GM12878 (cell line): Measurements from ENCODE around the gene PPA1. TPM values are rescaled to one million over a fixed set of nuclear protein-coding genes. Genes with fewer than 3 reads are reported as not detected.
A peak's percentile ranks its signal among the peaks of the same experiment; 100 is the strongest.

Source experiments
- ATAC-seq: fragments of 200-7000 bp; cut with Tn5 transposase; 3 replicates; pipeline ENCODE4 v1.9.1; 2020; ENCODE audit warnings: mild to moderate bottlenecking, moderate library complexity
- BruUV-seq: library from RNA; stranded (reverse); fragments of 400-500 nt; replicated peaks from 2 replicates; lab custom pipeline; 2021; lab: Mats Ljungman, UMichigan
- CTCF ChIA-PET: fragments of 300-600 bp; sonication (Branson Sonifier 250); formaldehyde crosslinking; extraction: SDS; loops from one replicate; lab custom pipeline; 2021; ENCODE audit warnings: inconsistent platforms; lab: Yijun Ruan, JAX
- POLR2A ChIA-PET: fragments of 350-600 bp; formaldehyde crosslinking; extraction: SDS; loops from one replicate; lab custom pipeline; 2021; ENCODE audit warnings: inconsistent platforms; lab: Charles Lee
- RAD21 ChIA-PET: fragments of 300-600 bp; sonication (Branson Sonifier 250); formaldehyde crosslinking; loops from one replicate; lab custom pipeline; 2023; ENCODE audit warnings: antibody characterized with exemption; ENCODE audit not compliant: unreplicated experiment; lab: Charles Lee
- SMC1A ChIA-PET: fragments of 300-600 bp; sonication (Branson Sonifier 250); formaldehyde crosslinking; loops from one replicate; lab custom pipeline; 2023; ENCODE audit not compliant: unreplicated experiment, uncharacterized antibody; lab: Charles Lee
- DNase-seq: peaks from one replicate; pipeline ENCODE4 v3.0.0-alpha.2; 2011; ENCODE audit warnings: low read depth, low spot score
- FAIRE-seq: peaks from 3 replicates; lab custom pipeline; 2011; peaks lifted over from hg19 to GRCh38; lab: Jason Lieb, UNC
- H2AFZ ChIP-seq: 2 replicates; pipeline ENCODE4 v1.6.0; 2011; ENCODE audit warnings: low read depth, low read length, control low read depth; ENCODE audit not compliant: control insufficient read depth
- H3K27ac ChIP-seq: 2 replicates; pipeline ENCODE4 v1.5.1; 2011; ENCODE audit warnings: control low read depth; ENCODE audit not compliant: control insufficient read depth, insufficient read depth
- H3K27me3 ChIP-seq, 2 experiments: replicated peaks in 1 of 2; 2 replicates each; pipeline versions ENCODE4 v1.6.0 to v1.6.1; 2011; ENCODE audit warnings: low read length in 1 of 2; ENCODE audit not compliant: control insufficient read depth in 2 of 2, insufficient read depth in 2 of 2
- H3K36me3 ChIP-seq, 2 experiments: 2 replicates each; pipeline ENCODE4 v1.5.1; 2011; ENCODE audit warnings: low read length in 1 of 2; ENCODE audit not compliant: control insufficient read depth in 2 of 2, insufficient read depth in 2 of 2
- H3K4me1 ChIP-seq: 2 replicates; pipeline ENCODE4 v1.6.1; 2011; ENCODE audit warnings: mild to moderate bottlenecking, low read length, moderate library complexity, mixed read lengths; ENCODE audit not compliant: control insufficient read depth, insufficient read depth
- H3K4me2 ChIP-seq: 2 replicates; pipeline ENCODE4 v1.6.0; 2011; ENCODE audit warnings: control low read depth; ENCODE audit not compliant: control insufficient read depth, insufficient read depth
- H3K4me3 ChIP-seq: fragments of 200-600 bp; sonication (generic); 2 replicates; pipeline ENCODE4 v1.5.1; 2016
- H3K79me2 ChIP-seq: 2 replicates; pipeline ENCODE4 v1.6.0; 2011; ENCODE audit warnings: low read length; ENCODE audit not compliant: control insufficient read depth, insufficient read depth
- H3K9ac ChIP-seq: 2 replicates; pipeline ENCODE4 v1.8.0; 2011; ENCODE audit warnings: low read length, control low read depth, mixed read lengths; ENCODE audit not compliant: control insufficient read depth, insufficient read depth
- H3K9me3 ChIP-seq: replicated peaks from 3 replicates; pipeline ENCODE4 v1.5.1; 2011; ENCODE audit warnings: mild to moderate bottlenecking, low read length; ENCODE audit not compliant: control insufficient read depth, insufficient read depth
- H4K20me1 ChIP-seq: 2 replicates; pipeline ENCODE4 v1.6.0; 2011; ENCODE audit not compliant: control insufficient read depth, insufficient read depth
- CREB1 ChIP-seq: IDR thresholded peaks from 2 replicates; pipeline ENCODE4 v1.6.1; 2012; ENCODE audit warnings: low read depth, mild to moderate bottlenecking, inconsistent platforms
- CREM ChIP-seq: IDR thresholded peaks from 2 replicates; pipeline ENCODE4 v1.6.1; 2014; ENCODE audit warnings: antibody characterized with exemption, low read depth
- FOS ChIP-seq: IDR thresholded peaks from 3 replicates; pipeline ENCODE4 v1.6.1; 2011; ENCODE audit warnings: borderline replicate concordance; ENCODE audit not compliant: insufficient read length; ENCODE audit errors: extremely low read depth
- NFYB ChIP-seq: IDR thresholded peaks from 2 replicates; pipeline ENCODE4 v1.6.1; 2011; ENCODE audit warnings: low read depth, mild to moderate bottlenecking, low read length, improper control_type of control experiment, moderate library complexity; ENCODE audit not compliant: insufficient read depth
- PAX5 ChIP-seq: IDR thresholded peaks from 2 replicates; pipeline ENCODE4 v1.6.1; 2011; ENCODE audit warnings: low read depth, low read length, borderline replicate concordance
- PRDM15 ChIP-seq: fragments of 450-650 bp; formaldehyde crosslinking; IDR thresholded peaks from 2 replicates; pipeline ENCODE4 v1.4.0; 2020; ENCODE audit warnings: mild to moderate bottlenecking, moderate library complexity
- SP1 ChIP-seq: IDR thresholded peaks from one replicate; pipeline ENCODE4 v1.6.1; 2011; ENCODE audit warnings: low read depth, low read length
- WGBS: methylation state at CpG from one replicate; pipeline ENCODE4 v1.1.6; 2016; ENCODE audit warnings: low lambda C conversion rate; ENCODE audit not compliant: insufficient replicate concordance, insufficient coverage; ENCODE audit errors: missing lambda C conversion rate; 5-methylcytosine and 5-hydroxymethylcytosine counted together
- in situ Hi-C: fragments of 300-500 bp; cut with MboI; formaldehyde crosslinking; loops from 9 replicates; pipeline ENCODE4 v1.14.3; 2018; ENCODE audit warnings: mixed read lengths
- intact Hi-C: fragments of 100-400 bp; cut with micrococcal nuclease; formaldehyde crosslinking; loops from one replicate; pipeline ENCODE4 v1.14.2; 2022; ENCODE audit not compliant: unreplicated experiment
- polyA plus RNA-seq, 11 experiments: library from polyadenylated mRNA; depleted of rRNA in 4 of 11; unstranded in 6 of 11; stranded (reverse) in 5 of 11; fragments of >200 nt; fragmentation: Nextera tagmentation in 4 of 11; fragmentation: Illumina TruSeq in 1 of 11; extraction: Ambion mirVana in 4 of 11; extraction: Trizol in 1 of 11; gene quantifications; 1 replicate in 1 of 11; 2 replicates in 10 of 11; pipeline versions ENCODE4 v1.2.1 to v1.2.3, GENCODE V29; 2011 to 2016; ENCODE audit warnings: inconsistent platforms in 2 of 11, missing spikeins in 2 of 11, low read depth in 1 of 11
- total RNA-seq, 4 experiments: library from RNA; depleted of rRNA in 3 of 4; stranded (reverse); fragments of >200 nt in 3 of 4; fragmentation: Illumina TruSeq in 1 of 4; extraction: Trizol in 1 of 4; gene quantifications; 2 replicates each; pipeline versions ENCODE4 v1.2.1 to v1.2.3, GENCODE V29; 2013 to 2021

Gene PPA1
- total and polyA plus RNA-seq, 10 of the 15 experiments (the other 5 are each of a cell fraction or from before 2014, with no cell fraction given) = 224 to 452 (median 346) TPM

- FAIRE-seq (no peak), ATAC-seq (no peak), DNase-seq (no peak)
- peaks cover 96% of the 10 kb centered on the region for H3K79me2 ChIP-seq
- in situ Hi-C loops = loop anchor here (5.0 kb wide), 1 partner anchor 129 kb away; no protein-coding TSS in a partner anchor
- no TSS peak for BruUV-seq
- peaks cover 0 to 21% of the 10 kb centered on the region in 2 experiments for H3K36me3 ChIP-seq
- peak overlapping the region; percentile 2; the same call in 1 of the 2 replicates for H3K9ac ChIP-seq
- no peak overlapping the region for H2AFZ ChIP-seq
- intact Hi-C loops = no loop called here
- TF ChIP-seq CREB1 (no peak), NFYB (no peak), CREM (no peak), SP1 (no peak), FOS (no peak), PAX5 (no peak), PRDM15 (CRISPR knock-in tag) (no peak)
- ChIA-PET CTCF (interaction anchor here (1.1 to 16.2 kb wide), 3 partner anchors 82 to 135 kb away, joined by 3 to 611 read pairs (median 41); partner anchors contain the start of gene TYSND1), POLR2A (interaction anchor here (3.3 kb wide), 1 partner anchor 135 kb away, joined by 14 read pairs; no protein-coding TSS in a partner anchor), RAD21 (interaction anchor here (1.0 to 18.9 kb wide), 2 partner anchors 82 to 133 kb away, joined by 3 to 675 read pairs; partner anchors contain the start of gene TYSND1), SMC1A (interaction anchor here (1.0 to 14.1 kb wide), 8 partner anchors 9 to 153 kb away, joined by 3 to 408 read pairs (median 6); no protein-coding TSS in a partner anchor)
- H3K9me3 ChIP-seq = no peaks in the 10 kb centered on the region
- 41% methylated on average over 1 of the region's 1 CpG for WGBS
- H3K27ac ChIP-seq = peak overlapping the region; percentile 18; the same call in 1 of the 2 replicates
- peak overlapping the region; percentile 28; the same call in 1 of the 2 replicates for H3K4me3 ChIP-seq
- no peaks in the 10 kb centered on the region for H3K27me3 ChIP-seq
- peak overlapping the region; percentile 62 for H3K4me2 ChIP-seq
- no peaks in the 10 kb centered on the region for H4K20me1 ChIP-seq
- peaks cover 4% of the 10 kb centered on the region for H3K4me1 ChIP-seq
Measured at GRCh38 chr10:70228491-70228890, 4.7 kb downstream of the PPA1 start.
